DOHH2 (cell line): ENCODE results near the gene PTGDS.

Experiments used
- H3F3A ChIP-seq: fragments of 200-600 bp; sonication (generic), shearing (Covaris generic); 2 replicates; pipeline ENCODE4 v1.6.0; 2016; ENCODE audit warnings: antibody characterized with exemption, mild to moderate bottlenecking; ENCODE audit not compliant: control insufficient read depth, insufficient read depth
- H3K27ac ChIP-seq: fragments of 200-600 bp; sonication (generic); 2 replicates; pipeline ENCODE4 v1.5.1; 2014; ENCODE audit warnings: low read depth, mild to moderate bottlenecking, low read length, moderate library complexity
- H3K27me3 ChIP-seq: fragments of 200-600 bp; sonication (generic); 2 replicates; pipeline ENCODE4 v1.6.1; 2014; ENCODE audit warnings: mild to moderate bottlenecking, low read length, mixed read lengths; ENCODE audit not compliant: control insufficient read depth
- H3K36me3 ChIP-seq: fragments of 200-600 bp; sonication (generic); 2 replicates; pipeline ENCODE4 v1.6.1; 2014; ENCODE audit warnings: mild to moderate bottlenecking, low read length, moderate library complexity, mixed read lengths; ENCODE audit not compliant: control insufficient read depth
- H3K4me1 ChIP-seq: fragments of 200-600 bp; sonication (generic); 2 replicates; pipeline ENCODE4 v1.6.1; 2014; ENCODE audit warnings: mild to moderate bottlenecking, low read length, mixed read lengths; ENCODE audit not compliant: control insufficient read depth
- H3K4me2 ChIP-seq: fragments of 200-600 bp; sonication (generic); 2 replicates; pipeline ENCODE4 v1.6.0; 2014; ENCODE audit warnings: mild to moderate bottlenecking, low read length, moderate library complexity
- H3K4me3 ChIP-seq: fragments of 200-600 bp; sonication (generic); 2 replicates; pipeline ENCODE4 v1.5.1; 2014; ENCODE audit warnings: mild to moderate bottlenecking, low read length, mixed read lengths
- H3K79me2 ChIP-seq: fragments of 200-600 bp; sonication (generic); 2 replicates; pipeline ENCODE4 v1.6.1; 2014; ENCODE audit warnings: mild to moderate bottlenecking, low read length, mixed read lengths; ENCODE audit not compliant: control insufficient read depth
- H3K9me2 ChIP-seq: fragments of 200-600 bp; sonication (generic); replicated peaks from 2 replicates; pipeline ENCODE4 v1.6.1; 2014; ENCODE audit warnings: mild to moderate bottlenecking, low read length, mixed read lengths; ENCODE audit not compliant: control insufficient read depth
- H3K9me3 ChIP-seq: fragments of 200-600 bp; sonication (generic); 2 replicates; pipeline ENCODE4 v1.6.1; 2014; ENCODE audit warnings: antibody characterized with exemption, low read length, mixed read lengths; ENCODE audit not compliant: control insufficient read depth, insufficient read depth
- H4K20me1 ChIP-seq: fragments of 200-600 bp; sonication (generic); 2 replicates; pipeline ENCODE4 v1.6.0; 2014; ENCODE audit warnings: low read depth, mild to moderate bottlenecking, antibody characterized with exemption, low read length, moderate library complexity; ENCODE audit not compliant: control insufficient read depth, insufficient read depth
- CTCF ChIP-seq: fragments of 200-600 bp; sonication (generic); IDR thresholded peaks from one replicate; pipeline ENCODE4 v1.5.1; 2014; ENCODE audit warnings: antibody characterized with exemption, mild to moderate bottlenecking, low read depth, low read length; ENCODE audit not compliant: poor library complexity, severe bottlenecking
- EZH2phosphoT487 ChIP-seq: fragments of 200-600 bp; sonication (generic); IDR thresholded peaks from 2 replicates; pipeline ENCODE4 v1.6.1; 2017; ENCODE audit warnings: borderline replicate concordance, mild to moderate bottlenecking, antibody characterized with exemption, low read length, moderate library complexity, mixed read lengths

PTGDS gene

DNA sequence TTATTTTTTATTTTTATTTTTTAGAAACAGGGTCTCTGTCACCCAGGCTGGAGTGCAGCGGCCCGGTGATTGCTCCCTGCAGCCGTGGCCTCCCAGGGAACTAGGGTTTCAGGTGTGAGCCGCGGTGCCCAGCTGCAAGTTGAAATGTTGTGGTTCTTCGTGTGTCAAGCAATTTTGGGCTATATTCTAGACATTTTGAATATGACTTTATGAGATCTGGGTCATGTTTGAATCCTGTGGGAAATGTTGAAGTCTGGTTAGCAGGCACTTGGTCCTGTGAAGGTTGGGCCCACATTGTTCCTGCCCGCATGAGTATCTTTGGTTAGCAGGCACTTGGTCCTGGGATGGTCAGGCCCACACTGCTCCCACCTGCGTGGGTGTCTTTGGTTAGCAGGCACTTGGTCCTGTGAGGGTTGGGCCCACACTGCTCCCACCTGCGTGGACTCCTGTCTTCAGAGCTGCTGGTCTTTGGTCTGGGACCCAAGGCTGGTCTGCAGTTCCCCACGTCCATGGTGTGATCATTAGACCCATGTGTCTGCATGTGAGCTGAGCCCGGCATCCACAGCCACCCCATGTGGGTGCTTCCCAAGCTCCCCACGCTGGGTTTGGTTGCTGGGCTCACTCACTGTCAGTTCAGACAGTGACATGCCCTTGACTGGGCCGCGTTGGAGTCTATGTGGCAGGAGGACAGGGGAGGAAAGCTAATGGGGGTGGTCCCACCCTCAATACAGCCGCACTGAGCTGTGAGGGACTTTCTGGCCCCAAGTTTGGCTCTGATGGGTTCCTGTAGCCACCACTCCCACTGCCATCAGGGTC lies 39.9 kb upstream of the PTGDS start:
- Histone ChIP-seq H3K9me3 (no peaks in the 10 kb centered on the region), H3K9me2 (no peaks in the 10 kb centered on the region), H3K4me3 (no peak overlapping the region), H3K4me2 (no peak overlapping the region), H3F3A (peaks cover 17% of the 10 kb centered on the region), H3K79me2 (peaks cover 14% of the 10 kb centered on the region), H3K27me3 (no peaks in the 10 kb centered on the region), H3K36me3 (peaks cover 49% of the 10 kb centered on the region), H3K4me1 (no peaks in the 10 kb centered on the region), H4K20me1 (0 out of 2 replicates have a peak, but pooled peaks cover 3% of the 10 kb centered on the region), H3K27ac (no peak overlapping the region)
- TF ChIP-seq CTCF, result no peak
- TF ChIP-seq EZH2phosphoT487, result no peak

DNA sequence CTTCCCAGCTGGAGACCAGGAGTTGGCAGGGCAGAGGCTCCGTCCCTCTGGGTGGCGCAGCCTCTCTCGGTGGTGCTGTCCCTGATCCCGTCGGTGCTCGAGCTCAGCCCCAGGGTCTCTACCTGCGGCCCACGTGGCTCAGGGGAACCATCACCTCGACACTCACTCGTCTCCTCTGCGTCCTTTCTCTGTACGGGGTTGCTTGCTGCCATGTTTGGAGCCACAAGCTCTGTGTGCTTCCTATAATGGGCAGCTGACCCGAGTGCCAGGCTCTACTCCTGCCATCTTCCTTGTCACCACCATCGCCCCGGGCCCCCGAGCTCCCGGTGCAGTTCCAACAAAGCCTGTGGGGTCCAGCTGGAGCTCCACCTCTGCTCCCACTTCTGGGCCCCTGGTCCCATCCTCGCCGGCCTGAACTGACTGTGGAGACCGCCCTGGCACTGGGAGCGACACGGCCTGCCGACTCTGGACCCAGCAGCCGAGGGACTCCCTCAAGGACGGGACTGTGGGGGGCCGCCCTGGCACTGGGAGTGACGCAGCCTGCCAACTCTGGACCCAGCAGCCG lies 37.8 kb upstream of the PTGDS start:
- TF ChIP-seq CTCF, result no peak
- no peak for TF ChIP-seq EZH2phosphoT487
- Histone ChIP-seq H3K9me2 (no peaks in the 10 kb centered on the region), H3K79me2 (peaks cover 31% of the 10 kb centered on the region), H3K27ac (no peak overlapping the region), H3K27me3 (no peaks in the 10 kb centered on the region), H3K4me1 (peaks cover 4% of the 10 kb centered on the region; the same call in 1 of the 2 replicates), H3K9me3 (no peaks in the 10 kb centered on the region), H3K4me3 (no peak overlapping the region), H3F3A (peaks cover 14% of the 10 kb centered on the region), H3K4me2 (no peak overlapping the region), H4K20me1 (0 out of 2 replicates have a peak, but pooled peaks cover 3% of the 10 kb centered on the region), H3K36me3 (peaks cover 43% of the 10 kb centered on the region)

DNA sequence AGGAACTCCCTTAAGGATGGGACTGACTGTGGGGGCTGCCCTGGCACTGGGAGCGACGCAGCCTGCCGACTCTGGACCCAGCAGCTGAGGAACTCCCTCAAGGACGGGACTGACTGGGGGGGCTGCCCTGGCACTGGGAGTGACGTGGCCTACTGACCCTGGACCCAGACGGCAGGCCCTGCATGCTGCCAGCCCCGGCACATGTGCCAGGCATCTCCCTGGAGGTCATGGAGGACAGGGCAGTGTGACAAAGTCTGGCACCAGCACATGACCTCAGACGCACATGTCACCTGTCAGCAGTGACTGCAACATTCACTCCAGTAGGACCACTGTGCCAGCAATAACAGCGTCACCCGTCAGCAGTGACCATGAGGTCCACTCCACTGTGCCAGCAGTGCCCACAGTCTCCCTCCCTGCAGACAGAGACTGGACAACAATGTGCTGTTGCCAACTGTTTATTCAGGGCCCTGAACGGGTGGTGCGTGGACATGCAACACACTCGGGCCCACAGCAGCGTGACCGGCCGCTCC lies 37.2 kb upstream of the PTGDS start:
- Histone ChIP-seq H3K4me1 (peaks cover 8% of the 10 kb centered on the region), H3K9me3 (no peaks in the 10 kb centered on the region), H3K36me3 (peaks cover 42% of the 10 kb centered on the region), H3K27me3 (no peaks in the 10 kb centered on the region), H3K9me2 (no peaks in the 10 kb centered on the region), H3K79me2 (peaks cover 31% of the 10 kb centered on the region), H3K27ac (no peak overlapping the region), H4K20me1 (0 out of 2 replicates have a peak, but pooled peaks cover 3% of the 10 kb centered on the region), H3K4me2 (no peak overlapping the region), H3K4me3 (no peak overlapping the region), H3F3A (peaks cover 14% of the 10 kb centered on the region)
- TF ChIP-seq EZH2phosphoT487, result no peak
- TF ChIP-seq CTCF, result no peak
